BLaER1 (cell line): Measurements from ENCODE around the gene RHOH.

ENCODE experiments used
- H3K27ac ChIP-seq: shearing (Covaris generic); formaldehyde crosslinking; 2 replicates; pipeline ENCODE4 v1.8.1; 2022
- H3K27me3 ChIP-seq: shearing (Covaris generic); formaldehyde crosslinking; 2 replicates; pipeline ENCODE4 v1.8.1; 2022
- H3K36me3 ChIP-seq: shearing (Covaris generic); formaldehyde crosslinking; 2 replicates; pipeline ENCODE4 v1.8.1; 2022
- H3K4me1 ChIP-seq: shearing (Covaris generic); formaldehyde crosslinking; 2 replicates; pipeline ENCODE4 v1.8.1; 2022
- H3K4me2 ChIP-seq: shearing (Covaris generic); formaldehyde crosslinking; 2 replicates; pipeline ENCODE4 v1.8.1; 2022
- H3K4me3 ChIP-seq: shearing (Covaris generic); formaldehyde crosslinking; 2 replicates; pipeline ENCODE4 v1.8.1; 2022
- H3K9ac ChIP-seq: shearing (Covaris generic); formaldehyde crosslinking; 2 replicates; pipeline ENCODE4 v1.8.1; 2022
- H3K9me3 ChIP-seq: shearing (Covaris generic); formaldehyde crosslinking; 2 replicates; pipeline ENCODE4 v1.8.1; 2022
- H4K20me1 ChIP-seq: shearing (Covaris generic); formaldehyde crosslinking; 2 replicates; pipeline ENCODE4 v1.8.1; 2022
- Cebpa-rat ChIP-seq: shearing (Covaris generic); IDR thresholded peaks from 2 replicates; pipeline ENCODE4 v1.8.1; 2022

RHOH gene

GRCh38 chr4:40228497-40229365, 31.9 kb downstream of the RHOH start:
- Histone ChIP-seq H3K4me3 (no peak overlapping the region), H3K4me1 (peaks cover 21% of the 10 kb centered on the region), H3K9me3 (no peaks in the 10 kb centered on the region), H3K36me3 (peaks cover 46% of the 10 kb centered on the region), H3K27ac (no peak overlapping the region), H3K27me3 (no peaks in the 10 kb centered on the region), H3K9ac (no peak overlapping the region), H4K20me1 (peaks cover 14% of the 10 kb centered on the region; the same call in 1 of the 2 replicates), H3K4me2 (no peak overlapping the region)
- TF ChIP-seq Cebpa-rat, result no peak

- H3K4me2 ChIP-seq, result peak overlapping the region; percentile 66
- no peaks in the 10 kb centered on the region for H3K9me3 ChIP-seq
- H3K4me1 ChIP-seq, result peaks cover 21% of the 10 kb centered on the region
- H3K27me3 ChIP-seq, result no peaks in the 10 kb centered on the region
- TF ChIP-seq Cebpa-rat, result no peak
- 0 out of 2 replicates have a peak overlapping the region, but pooled peaks have one; percentile 34 for H3K27ac ChIP-seq
- no peak overlapping the region for H3K9ac ChIP-seq
- H4K20me1 ChIP-seq, result peaks cover 20% of the 10 kb centered on the region; the same call in 1 of the 2 replicates
- no peak overlapping the region for H3K4me3 ChIP-seq
- H3K36me3 ChIP-seq, result peaks cover 43% of the 10 kb centered on the region
These were observed 34.6 kb downstream of the RHOH start for GRCh38 chr4:40231316-40231863.

GRCh38 chr4:40232610-40233009, 35.8 kb downstream of the RHOH start:
- H3K4me1 ChIP-seq, result peaks cover 29% of the 10 kb centered on the region
- no peak overlapping the region for H3K4me2 ChIP-seq
- TF ChIP-seq Cebpa-rat, result no peak
- no peak overlapping the region for H3K9ac ChIP-seq
- H4K20me1 ChIP-seq, result peaks cover 20% of the 10 kb centered on the region; the same call in 1 of the 2 replicates
- H3K27me3 ChIP-seq, result no peaks in the 10 kb centered on the region
- H3K4me3 ChIP-seq, result no peak overlapping the region
- peaks cover 42% of the 10 kb centered on the region for H3K36me3 ChIP-seq
- H3K9me3 ChIP-seq, result no peaks in the 10 kb centered on the region
- H3K27ac ChIP-seq, result no peak overlapping the region

GRCh38 chr4:40233227-40233626, 36.4 kb downstream of the RHOH start:
- Histone ChIP-seq H3K9me3 (no peaks in the 10 kb centered on the region), H3K36me3 (peaks cover 45% of the 10 kb centered on the region), H3K4me2 (no peak overlapping the region), H3K27ac (no peak overlapping the region), H3K9ac (no peak overlapping the region), H3K27me3 (no peaks in the 10 kb centered on the region), H3K4me3 (no peak overlapping the region), H4K20me1 (peaks cover 20% of the 10 kb centered on the region; the same call in 1 of the 2 replicates), H3K4me1 (peaks cover 35% of the 10 kb centered on the region)
- no peak for TF ChIP-seq Cebpa-rat

- TF ChIP-seq Cebpa-rat, result no peak
- Histone ChIP-seq H3K9me3 (no peaks in the 10 kb centered on the region), H3K4me1 (peaks cover 49% of the 10 kb centered on the region), H3K4me2 (no peak overlapping the region), H3K9ac (no peak overlapping the region), H3K27ac (no peak overlapping the region), H3K4me3 (no peak overlapping the region), H4K20me1 (peaks cover 25% of the 10 kb centered on the region; the same call in 1 of the 2 replicates), H3K36me3 (peaks cover 56% of the 10 kb centered on the region), H3K27me3 (no peaks in the 10 kb centered on the region)
These were observed 37.7 kb downstream of the RHOH start for GRCh38 chr4:40234519-40235039.

- Histone ChIP-seq H4K20me1 (peaks cover 36% of the 10 kb centered on the region; the same call in 1 of the 2 replicates), H3K27me3 (no peaks in the 10 kb centered on the region), H3K9me3 (no peaks in the 10 kb centered on the region), H3K4me2 (peak overlapping the region; percentile 70), H3K27ac (peak overlapping the region; percentile 55), H3K4me1 (peaks cover 47% of the 10 kb centered on the region), H3K4me3 (no peak overlapping the region), H3K36me3 (peaks cover 63% of the 10 kb centered on the region), H3K9ac (no peak overlapping the region)
- TF ChIP-seq Cebpa-rat, result no peak
These were observed 41.3 kb downstream of the RHOH start for GRCh38 chr4:40238008-40238699.

- H3K27ac ChIP-seq, result peak overlapping the region; percentile 55; the same call in 1 of the 2 replicates
- no peak for TF ChIP-seq Cebpa-rat
- H3K4me2 ChIP-seq, result peak overlapping the region; percentile 70
- no peak overlapping the region for H3K4me3 ChIP-seq
- H3K27me3 ChIP-seq, result no peaks in the 10 kb centered on the region
- peaks cover 47% of the 10 kb centered on the region for H3K4me1 ChIP-seq
- no peak overlapping the region for H3K9ac ChIP-seq
- no peaks in the 10 kb centered on the region for H3K9me3 ChIP-seq
- peaks cover 43% of the 10 kb centered on the region; the same call in 1 of the 2 replicates for H4K20me1 ChIP-seq
- H3K36me3 ChIP-seq, result peaks cover 68% of the 10 kb centered on the region
These were observed 42.1 kb downstream of the RHOH start for GRCh38 chr4:40238700-40239548.

- no peaks in the 10 kb centered on the region for H3K27me3 ChIP-seq
- no peak overlapping the region for H3K27ac ChIP-seq
- H4K20me1 ChIP-seq, result peaks cover 38% of the 10 kb centered on the region; the same call in 1 of the 2 replicates
- H3K4me2 ChIP-seq, result no peak overlapping the region
- H3K9me3 ChIP-seq, result no peaks in the 10 kb centered on the region
- peaks cover 47% of the 10 kb centered on the region for H3K4me1 ChIP-seq
- peaks cover 68% of the 10 kb centered on the region for H3K36me3 ChIP-seq
- no peak overlapping the region for H3K9ac ChIP-seq
- no peak overlapping the region for H3K4me3 ChIP-seq
- TF ChIP-seq Cebpa-rat, result no peak
These were observed 43.3 kb downstream of the RHOH start for GRCh38 chr4:40240040-40240653.
